AG10803 (cell line): ENCODE results near the gene VRTN.

Experiments used
- DNase-seq: peaks from one replicate; pipeline ENCODE4 v3.0.0; 2010; ENCODE audit warnings: low read depth
- H3K4me3 ChIP-seq: 2 replicates; pipeline ENCODE4 v1.5.1; 2011; ENCODE audit warnings: mild to moderate bottlenecking, low read length, control low read depth
- TF ChIP-seq, protein P1 (sequence below): conservative IDR thresholded peaks from 2 replicates; pipeline ENCODE4 v1.5.1; 2011; ENCODE audit warnings: mild to moderate bottlenecking, low read length, control low read depth, inconsistent platforms

The VRTN gene

GRCh38 chr14:74349757-74350156, 1.5 kb downstream of the VRTN start:
- no peak for DNase-seq
- H3K4me3 ChIP-seq = no peak overlapping the region
- TF ChIP-seq, protein P1, sequence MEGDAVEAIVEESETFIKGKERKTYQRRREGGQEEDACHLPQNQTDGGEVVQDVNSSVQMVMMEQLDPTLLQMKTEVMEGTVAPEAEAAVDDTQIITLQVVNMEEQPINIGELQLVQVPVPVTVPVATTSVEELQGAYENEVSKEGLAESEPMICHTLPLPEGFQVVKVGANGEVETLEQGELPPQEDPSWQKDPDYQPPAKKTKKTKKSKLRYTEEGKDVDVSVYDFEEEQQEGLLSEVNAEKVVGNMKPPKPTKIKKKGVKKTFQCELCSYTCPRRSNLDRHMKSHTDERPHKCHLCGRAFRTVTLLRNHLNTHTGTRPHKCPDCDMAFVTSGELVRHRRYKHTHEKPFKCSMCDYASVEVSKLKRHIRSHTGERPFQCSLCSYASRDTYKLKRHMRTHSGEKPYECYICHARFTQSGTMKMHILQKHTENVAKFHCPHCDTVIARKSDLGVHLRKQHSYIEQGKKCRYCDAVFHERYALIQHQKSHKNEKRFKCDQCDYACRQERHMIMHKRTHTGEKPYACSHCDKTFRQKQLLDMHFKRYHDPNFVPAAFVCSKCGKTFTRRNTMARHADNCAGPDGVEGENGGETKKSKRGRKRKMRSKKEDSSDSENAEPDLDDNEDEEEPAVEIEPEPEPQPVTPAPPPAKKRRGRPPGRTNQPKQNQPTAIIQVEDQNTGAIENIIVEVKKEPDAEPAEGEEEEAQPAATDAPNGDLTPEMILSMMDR = no peak

DNA sequence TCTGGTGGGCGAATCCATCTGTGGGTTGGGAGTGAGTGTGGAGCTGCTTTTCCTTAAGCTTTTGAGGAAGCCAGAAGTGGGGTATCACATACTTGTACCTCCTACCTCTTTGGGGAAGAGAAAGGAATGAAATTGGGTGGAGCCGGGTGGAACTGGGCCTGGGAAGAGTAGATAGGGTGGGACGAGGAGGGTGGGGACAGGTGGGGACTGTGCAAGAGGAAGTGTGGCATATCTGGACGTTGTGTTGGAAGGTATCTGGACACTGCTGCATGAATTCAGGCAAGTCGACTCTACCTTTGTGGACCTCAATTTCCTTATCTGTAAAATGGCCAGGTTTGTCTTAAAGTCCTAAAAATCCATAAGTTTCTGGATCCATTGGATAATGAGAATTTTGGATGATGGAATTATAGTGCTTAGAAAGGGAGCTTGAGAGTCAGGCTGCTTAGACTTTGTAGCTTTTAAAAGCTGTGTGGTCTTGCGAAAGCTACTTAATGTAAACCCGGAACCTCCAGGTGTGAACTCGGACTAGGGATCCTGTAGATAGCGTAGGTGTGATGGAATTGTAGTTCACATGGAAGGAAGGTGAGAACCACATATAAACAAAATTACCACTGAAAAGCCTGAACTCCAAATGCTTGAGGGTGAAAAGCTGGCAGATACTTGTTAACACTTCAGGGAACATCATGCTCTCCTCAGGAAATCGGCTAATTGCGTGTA, 2.1 kb downstream of the VRTN start:
- TF ChIP-seq, protein P1 = no peak
- no peak for DNase-seq
- H3K4me3 ChIP-seq = no peak overlapping the region

- TF ChIP-seq, protein P1 = no peak
- DNase-seq = no peak
- no peak overlapping the region for H3K4me3 ChIP-seq
Measured at GRCh38 chr14:74350928-74351323, 2.7 kb downstream of the VRTN start.

- no peak for DNase-seq
- H3K4me3 ChIP-seq = no peak overlapping the region
- TF ChIP-seq, protein P1 = no peak
Measured at GRCh38 chr14:74356892-74357575, 8.8 kb downstream of the VRTN start.

GRCh38 chr14:74357585-74357984, 9.3 kb downstream of the VRTN start:
- TF ChIP-seq, protein P1 = no peak
- no peak for DNase-seq
- no peak overlapping the region for H3K4me3 ChIP-seq

DNA sequence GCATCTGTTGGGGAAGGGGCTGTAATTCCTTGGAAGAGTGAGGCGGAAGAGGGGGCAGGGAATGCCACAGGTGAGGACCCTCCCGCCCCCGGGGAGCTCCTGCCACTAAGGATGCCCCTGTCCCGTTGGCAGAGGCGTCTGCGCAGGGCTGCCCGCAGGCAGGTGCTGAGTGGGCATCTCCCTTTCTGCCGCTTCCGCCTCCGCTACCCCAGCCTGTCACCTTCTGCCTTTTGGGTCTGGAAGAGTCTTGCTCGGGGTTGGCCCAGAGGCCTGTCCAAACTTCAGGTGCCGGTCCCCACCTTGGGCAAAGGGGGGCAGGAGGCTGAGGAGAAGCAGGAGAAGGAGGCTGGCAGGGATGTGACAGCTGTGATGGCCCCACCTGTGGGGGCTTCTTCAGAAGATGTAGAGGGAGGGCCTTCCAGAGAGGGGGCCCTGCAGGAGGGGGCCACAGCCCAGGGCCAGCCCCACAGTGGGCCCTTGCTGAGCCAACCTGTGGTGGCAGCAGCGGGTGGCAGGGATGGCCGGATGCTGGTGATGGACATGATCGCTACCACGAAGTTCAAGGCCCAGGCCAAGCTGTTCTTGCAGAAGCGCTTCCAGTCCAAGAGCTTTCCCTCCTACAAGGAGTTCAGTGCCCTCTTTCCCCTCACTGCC, 10.0 kb downstream of the VRTN start:
- no peak for DNase-seq
- TF ChIP-seq, protein P1 = no peak
- H3K4me3 ChIP-seq = no peak overlapping the region

- TF ChIP-seq, protein P1 = no peak
- H3K4me3 ChIP-seq = no peak overlapping the region
- no peak for DNase-seq
Measured at GRCh38 chr14:74360163-74360562, 11.9 kb downstream of the VRTN start.
